ENCODE data around the gene PLA2R1. TPM values are rescaled to one million over a fixed set of nuclear protein-coding genes. Genes with fewer than 3 reads are reported as not detected.

The PLA2R1 gene
- polyA plus RNA-seq, 4 donors, result 3.3 to 24.6 (median 4.3) TPM

GRCh38 chr2:159904959-159905305 lies 157.5 kb downstream of the PLA2R1 start:
- peaks cover 0 to 5% (median 0%) of the 10 kb centered on the region in 3 donors for H3K36me3 ChIP-seq (ENCODE audit: control insufficient read depth in 3 of 3, insufficient read depth in 2 of 3, low read depth in 1 of 3, low read length in 3 of 3)
- peaks cover 0 to 34% (median 7%) of the 10 kb centered on the region in 3 donors for H3K4me1 ChIP-seq (ENCODE audit: control insufficient read depth in 3 of 3, insufficient read depth in 2 of 3, low read depth in 1 of 3, low read length in 2 of 3)
- peak overlapping the region; percentile 87 to 94 (median 90) for H3K27ac ChIP-seq (ENCODE audit: low read depth in 1 of 3, low read length in 2 of 3)
- no peaks in the 10 kb centered on the region for H3K9me3 ChIP-seq (ENCODE audit: control insufficient read depth in 2 of 2, insufficient read depth in 1 of 2, low read depth in 1 of 2, low read length in 1 of 2)
- no peaks in the 10 kb centered on the region for H3K27me3 ChIP-seq (ENCODE audit: control insufficient read depth in 3 of 3, insufficient read depth in 3 of 3, low read length in 3 of 3)
- DNase-seq (peak in 1 of 2 donors; percentile 95), FAIRE-seq (no peak)
- WGBS, 3 donors, result 2 to 19% (median 8%) methylated on average over 10 of the region's 10 CpGs
- H3K4me3 ChIP-seq (ENCODE audit: low read depth in 1 of 3, low read length in 3 of 3), result peak overlapping the region; percentile 54 to 85 (median 57)

- Histone ChIP-seq H3K4me3 (ENCODE audit: low read depth in 1 of 3, low read length in 3 of 3) (peak within 1 kb of the TSS; percentile 54 to 85 (median 57)), H3K9me3 (ENCODE audit: control insufficient read depth in 2 of 2, insufficient read depth in 1 of 2, low read depth in 1 of 2, low read length in 1 of 2) (no peaks in the 10 kb centered on the region), H3K36me3 (ENCODE audit: control insufficient read depth in 3 of 3, insufficient read depth in 2 of 3, low read depth in 1 of 3, low read length in 3 of 3) (peaks cover 0 to 9% (median 0%) of the 10 kb centered on the region in 3 donors), H3K4me1 (ENCODE audit: control insufficient read depth in 3 of 3, insufficient read depth in 2 of 3, low read depth in 1 of 3, low read length in 2 of 3) (peaks cover 0 to 34% (median 7%) of the 10 kb centered on the region in 3 donors), H3K27ac (ENCODE audit: low read depth in 1 of 3, low read length in 2 of 3) (peak within 1 kb of the TSS; percentile 90 to 95 (median 94)), H3K27me3 (ENCODE audit: control insufficient read depth in 3 of 3, insufficient read depth in 3 of 3, low read length in 3 of 3) (no peaks in the 10 kb centered on the region)
- WGBS, 3 donors, result 0 to 2% (median 1%) methylated on average over 40 to 74 of the region's 74 CpGs
- FAIRE-seq, result no peak
- DNase-seq, result peak; percentile 94 to 95
Observed at GRCh38 chr2:159904127-159904958, 158.1 kb downstream of the PLA2R1 start, which contains the start of gene LY75. LY75 (minus strand) TSS chr2:159904756.

DNA sequence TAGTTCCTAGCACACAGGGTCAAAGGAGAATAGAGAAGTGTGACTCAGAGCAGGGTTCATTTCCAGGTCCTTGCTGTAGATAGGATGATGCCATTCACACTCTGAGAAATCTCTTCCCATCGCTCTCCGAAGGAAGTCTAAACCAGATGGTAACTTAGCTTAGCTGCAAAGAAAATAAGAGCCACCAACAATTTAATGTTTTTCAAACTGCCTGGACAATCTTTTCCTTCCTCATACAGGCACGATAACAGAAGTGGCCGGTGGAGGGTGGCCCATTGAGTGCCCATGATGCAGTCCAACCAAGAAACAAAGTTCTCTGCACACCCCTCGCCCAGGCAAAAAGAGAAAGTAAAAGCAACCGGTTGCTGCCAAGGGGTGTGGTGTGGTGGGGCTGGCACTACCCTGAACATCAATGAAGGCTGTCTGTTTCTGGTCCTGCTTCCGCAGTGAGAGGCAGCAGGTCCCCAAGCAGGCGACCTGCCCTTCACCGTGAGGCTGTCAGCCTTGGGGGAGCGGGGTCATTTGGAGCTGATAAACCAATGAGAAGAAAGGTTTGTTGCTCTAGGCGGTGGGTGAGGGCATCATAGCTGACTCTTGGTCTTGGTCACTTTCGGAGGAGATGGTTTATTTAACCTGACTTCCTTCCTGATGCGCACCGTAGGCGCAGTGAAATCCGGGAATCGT lies 158.8 kb downstream of the PLA2R1 start:
- Histone ChIP-seq H3K4me3 (ENCODE audit: low read depth in 1 of 3, low read length in 3 of 3) (peak overlapping the region; percentile 54 to 85 (median 57)), H3K27me3 (ENCODE audit: control insufficient read depth in 3 of 3, insufficient read depth in 3 of 3, low read length in 3 of 3) (no peaks in the 10 kb centered on the region), H3K9me3 (ENCODE audit: control insufficient read depth in 2 of 2, insufficient read depth in 1 of 2, low read depth in 1 of 2, low read length in 1 of 2) (no peaks in the 10 kb centered on the region), H3K4me1 (ENCODE audit: control insufficient read depth in 3 of 3, insufficient read depth in 2 of 3, low read depth in 1 of 3, low read length in 2 of 3) (peaks cover 0 to 41% (median 9%) of the 10 kb centered on the region in 3 donors), H3K36me3 (ENCODE audit: control insufficient read depth in 3 of 3, insufficient read depth in 2 of 3, low read depth in 1 of 3, low read length in 3 of 3) (peaks cover 0 to 14% (median 0%) of the 10 kb centered on the region in 3 donors), H3K27ac (ENCODE audit: low read depth in 1 of 3, low read length in 2 of 3) (peak overlapping the region; percentile 89 to 95 (median 94))
- FAIRE-seq (no peak), DNase-seq (peak; percentile 49 to 83)
- WGBS, 3 donors, result 3 to 16% (median 9%) methylated on average over 17 of the region's 17 CpGs

DNA sequence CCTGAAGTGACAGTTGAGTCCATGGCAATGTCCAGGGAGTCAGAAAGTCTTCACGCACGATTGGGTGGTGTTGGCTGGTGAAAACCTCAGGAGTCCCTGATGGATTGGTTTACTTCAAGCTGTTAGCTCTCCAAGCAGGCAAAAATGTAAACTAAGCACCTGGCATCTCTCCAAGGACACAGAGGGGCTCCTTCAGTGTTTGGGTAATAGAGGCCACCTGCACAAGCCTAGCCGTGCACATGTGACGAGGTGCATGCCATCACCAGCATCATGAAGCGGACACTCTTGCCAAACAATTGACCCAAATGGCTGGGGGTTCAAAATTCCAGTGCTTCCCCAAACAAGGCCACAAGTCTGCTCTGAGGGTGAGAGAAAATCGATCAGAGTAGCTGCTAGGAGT lies 159.7 kb downstream of the PLA2R1 start:
- H3K27me3 ChIP-seq (ENCODE audit: control insufficient read depth in 3 of 3, insufficient read depth in 3 of 3, low read length in 3 of 3), result no peaks in the 10 kb centered on the region
- FAIRE-seq, result no peak

DNA sequence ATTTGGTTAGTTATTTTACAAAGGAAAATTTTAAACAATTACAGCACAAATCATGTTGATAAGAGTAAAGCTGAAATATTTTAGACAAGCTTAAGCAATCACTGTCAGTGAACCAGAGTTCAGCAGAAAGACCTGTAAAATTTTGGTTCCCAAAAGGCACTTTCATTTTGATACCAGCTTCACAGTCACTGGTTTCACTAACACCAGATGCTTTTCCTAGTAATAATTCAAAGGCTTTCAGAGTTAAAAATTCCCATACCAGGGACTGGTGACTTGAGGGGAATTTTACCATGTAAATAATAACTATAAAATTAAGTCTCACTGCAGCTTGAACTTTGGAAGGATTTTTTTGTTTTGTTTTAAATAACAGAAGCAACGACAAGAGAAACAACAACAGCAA lies 162.1 kb downstream of the PLA2R1 start:
- Histone ChIP-seq H3K4me3 (ENCODE audit: low read depth in 1 of 3, low read length in 3 of 3) (no peak overlapping the region), H3K9me3 (ENCODE audit: control insufficient read depth in 2 of 2, insufficient read depth in 1 of 2, low read depth in 1 of 2, low read length in 1 of 2) (no peaks in the 10 kb centered on the region), H3K27ac (ENCODE audit: low read depth in 1 of 3, low read length in 2 of 3) (no peak overlapping the region), H3K4me1 (ENCODE audit: control insufficient read depth in 3 of 3, insufficient read depth in 2 of 3, low read depth in 1 of 3, low read length in 2 of 3) (peaks cover 0 to 33% (median 5%) of the 10 kb centered on the region in 3 donors), H3K36me3 (ENCODE audit: control insufficient read depth in 3 of 3, insufficient read depth in 2 of 3, low read depth in 1 of 3, low read length in 3 of 3) (peaks cover 0 to 15% (median 0%) of the 10 kb centered on the region in 3 donors), H3K27me3 (ENCODE audit: control insufficient read depth in 3 of 3, insufficient read depth in 3 of 3, low read length in 3 of 3) (no peaks in the 10 kb centered on the region)
- WGBS, 3 donors, result 55 to 71% (median 58%) methylated on average over 1 of the region's 1 CpG
- no peak for DNase-seq
- no peak for FAIRE-seq

More for the DNA sequence above, 159.7 kb downstream of the PLA2R1 start:
- Histone ChIP-seq H3K9me3 (ENCODE audit: control insufficient read depth in 2 of 2, insufficient read depth in 1 of 2, low read depth in 1 of 2, low read length in 1 of 2) (no peaks in the 10 kb centered on the region), H3K4me3 (ENCODE audit: low read depth in 1 of 3, low read length in 3 of 3) (no peak overlapping the region), H3K27ac (ENCODE audit: low read depth in 1 of 3, low read length in 2 of 3) (peak overlapping the region; percentile 72 to 95 (median 89)), H3K4me1 (ENCODE audit: control insufficient read depth in 3 of 3, insufficient read depth in 2 of 3, low read depth in 1 of 3, low read length in 2 of 3) (peaks cover 0 to 48% (median 9%) of the 10 kb centered on the region in 3 donors), H3K36me3 (ENCODE audit: control insufficient read depth in 3 of 3, insufficient read depth in 2 of 3, low read depth in 1 of 3, low read length in 3 of 3) (peaks cover 0 to 15% (median 0%) of the 10 kb centered on the region in 3 donors)
- 52 to 69% (median 68%) methylated on average over 6 of the region's 6 CpGs for WGBS, 3 donors
- DNase-seq, result no peak

- DNase-seq (peak; percentile 33 to 65), FAIRE-seq (no peak)
- Histone ChIP-seq H3K4me3 (ENCODE audit: low read depth in 1 of 3, low read length in 3 of 3) (no peak overlapping the region), H3K9me3 (ENCODE audit: control insufficient read depth in 2 of 2, insufficient read depth in 1 of 2, low read depth in 1 of 2, low read length in 1 of 2) (no peaks in the 10 kb centered on the region), H3K27ac (ENCODE audit: low read depth in 1 of 3, low read length in 2 of 3) (peak overlapping the region in 1 of 3 donors; percentile 50), H3K27me3 (ENCODE audit: control insufficient read depth in 3 of 3, insufficient read depth in 3 of 3, low read length in 3 of 3) (no peaks in the 10 kb centered on the region), H3K4me1 (ENCODE audit: control insufficient read depth in 3 of 3, insufficient read depth in 2 of 3, low read depth in 1 of 3, low read length in 2 of 3) (peaks cover 5 to 30% (median 7%) of the 10 kb centered on the region in 3 donors), H3K36me3 (ENCODE audit: control insufficient read depth in 3 of 3, insufficient read depth in 2 of 3, low read depth in 1 of 3, low read length in 3 of 3) (peaks cover 0 to 17% (median 0%) of the 10 kb centered on the region in 3 donors)
- 44 to 78% (median 60%) methylated on average over 6 of the region's 6 CpGs for WGBS, 3 donors
Observed at GRCh38 chr2:159898441-159898840, 164.0 kb downstream of the PLA2R1 start.

DNA sequence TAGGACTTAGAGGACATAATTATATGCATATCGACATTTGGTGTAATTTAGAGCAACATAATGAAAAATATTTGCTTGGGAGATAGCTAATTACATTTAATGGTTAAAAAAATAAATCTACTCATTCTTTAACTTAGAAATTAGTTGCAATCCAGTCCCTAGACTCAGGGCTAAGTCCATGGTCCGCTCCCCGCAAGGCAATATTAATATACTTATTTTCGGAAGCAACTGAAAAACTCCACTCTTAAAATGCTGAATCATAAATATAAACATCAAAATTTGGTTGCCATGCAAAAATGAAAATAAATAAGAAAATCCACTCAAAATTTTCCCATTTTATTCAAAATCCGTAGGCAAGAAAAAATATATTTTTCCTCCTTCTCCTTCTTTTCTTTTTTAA lies 164.7 kb downstream of the PLA2R1 start:
- H3K27ac ChIP-seq (ENCODE audit: low read depth in 1 of 3, low read length in 2 of 3), result no peak overlapping the region
- WGBS, 3 donors, result 91 to 97% (median 93%) methylated on average over 5 of the region's 5 CpGs
- H3K4me3 ChIP-seq (ENCODE audit: low read depth in 1 of 3, low read length in 3 of 3), result no peak overlapping the region
- H3K27me3 ChIP-seq (ENCODE audit: control insufficient read depth in 3 of 3, insufficient read depth in 3 of 3, low read length in 3 of 3), result no peaks in the 10 kb centered on the region
- H3K36me3 ChIP-seq (ENCODE audit: control insufficient read depth in 3 of 3, insufficient read depth in 2 of 3, low read depth in 1 of 3, low read length in 3 of 3), result peaks cover 0 to 15% (median 0%) of the 10 kb centered on the region in 3 donors
- peaks cover 3 to 30% (median 13%) of the 10 kb centered on the region in 3 donors for H3K4me1 ChIP-seq (ENCODE audit: control insufficient read depth in 3 of 3, insufficient read depth in 2 of 3, low read depth in 1 of 3, low read length in 2 of 3)
- FAIRE-seq, result no peak
- DNase-seq, result no peak
- no peaks in the 10 kb centered on the region for H3K9me3 ChIP-seq (ENCODE audit: control insufficient read depth in 2 of 2, insufficient read depth in 1 of 2, low read depth in 1 of 2, low read length in 1 of 2)

DNA sequence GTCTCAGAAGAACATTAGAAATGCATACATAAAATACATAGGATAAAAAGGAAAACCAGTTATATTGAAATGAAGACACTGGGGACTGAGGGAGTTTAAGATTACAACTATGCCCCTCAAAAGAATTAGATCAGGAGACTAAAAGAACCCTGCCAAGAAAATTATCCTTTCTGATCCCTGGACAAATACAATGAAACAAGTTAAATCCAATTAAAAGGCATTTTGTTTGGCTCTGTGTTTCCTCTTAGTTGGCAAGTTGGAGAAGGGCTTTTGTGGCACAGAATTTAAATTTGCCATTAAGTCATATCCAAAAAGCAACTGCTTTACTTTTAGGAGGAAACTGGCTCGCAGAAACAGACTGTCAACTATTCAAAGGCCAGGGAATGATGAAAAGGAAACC lies 165.3 kb downstream of the PLA2R1 start:
- peaks cover 2 to 34% (median 13%) of the 10 kb centered on the region in 3 donors for H3K4me1 ChIP-seq (ENCODE audit: control insufficient read depth in 3 of 3, insufficient read depth in 2 of 3, low read depth in 1 of 3, low read length in 2 of 3)
- H3K9me3 ChIP-seq (ENCODE audit: control insufficient read depth in 2 of 2, insufficient read depth in 1 of 2, low read depth in 1 of 2, low read length in 1 of 2), result no peaks in the 10 kb centered on the region
- H3K4me3 ChIP-seq (ENCODE audit: low read depth in 1 of 3, low read length in 3 of 3), result no peak overlapping the region
- H3K27me3 ChIP-seq (ENCODE audit: control insufficient read depth in 3 of 3, insufficient read depth in 3 of 3, low read length in 3 of 3), result no peaks in the 10 kb centered on the region
- DNase-seq, result no peak
- 76 to 83% (median 79%) methylated on average over 1 of the region's 1 CpG for WGBS, 3 donors
- H3K36me3 ChIP-seq (ENCODE audit: control insufficient read depth in 3 of 3, insufficient read depth in 2 of 3, low read depth in 1 of 3, low read length in 3 of 3), result peaks cover 0 to 12% (median 0%) of the 10 kb centered on the region in 3 donors
- H3K27ac ChIP-seq (ENCODE audit: low read depth in 1 of 3, low read length in 2 of 3), result no peak overlapping the region
- no peak for FAIRE-seq
